HG03095 (cell line): ENCODE data around the gene SLC39A11.
"Not testable (repeated sequence)": the region's sequence is repeated elsewhere in the genome, so short reads cannot be mapped to it uniquely, and the experiment has no call there.

Source experiments
- ATAC-seq: cut with Tn5 transposase; IDR thresholded peaks from one replicate; pipeline ENCODE4 v1.9.1; 2021; ENCODE audit warnings: moderate library complexity; ENCODE audit not compliant: unreplicated experiment

The SLC39A11 gene

GRCh38 chr17:72765368-72766153, 326.9 kb downstream of the SLC39A11 start:
- ATAC-seq = no peak

GRCh38 chr17:72764632-72765041, 327.9 kb downstream of the SLC39A11 start:
- ATAC-seq = no peak

GRCh38 chr17:72763981-72764380, 328.5 kb downstream of the SLC39A11 start:
- no peak for ATAC-seq

- not testable (repeated sequence) for ATAC-seq
Measured at GRCh38 chr17:72761893-72762575, 330.5 kb downstream of the SLC39A11 start.

- no peak for ATAC-seq
Measured at GRCh38 chr17:72761431-72761830, 331.1 kb downstream of the SLC39A11 start.

GRCh38 chr17:72760368-72760767, 332.1 kb downstream of the SLC39A11 start:
- ATAC-seq = no peak

- no peak for ATAC-seq
Measured at GRCh38 chr17:72759301-72759700, 333.2 kb downstream of the SLC39A11 start.

GRCh38 chr17:72756256-72756655, 336.2 kb downstream of the SLC39A11 start:
- ATAC-seq = no peak

GRCh38 chr17:72754513-72754912, 338.0 kb downstream of the SLC39A11 start:
- ATAC-seq = no peak

GRCh38 chr17:72751746-72752145, 340.7 kb downstream of the SLC39A11 start:
- ATAC-seq = no peak

- ATAC-seq = no peak
Measured at GRCh38 chr17:72749119-72749572, 343.3 kb downstream of the SLC39A11 start.

- no peak for ATAC-seq
Measured at GRCh38 chr17:72747501-72747900, 345.0 kb downstream of the SLC39A11 start.

- no peak for ATAC-seq
Measured at GRCh38 chr17:72745241-72745640, 347.2 kb downstream of the SLC39A11 start.

GRCh38 chr17:72743037-72743467, 349.4 kb downstream of the SLC39A11 start:
- ATAC-seq = no peak

- ATAC-seq = no peak
Measured at GRCh38 chr17:72737151-72737690, 355.3 kb downstream of the SLC39A11 start.

- no peak for ATAC-seq
Measured at GRCh38 chr17:72735592-72735991, 356.9 kb downstream of the SLC39A11 start.

GRCh38 chr17:72735048-72735447, 357.4 kb downstream of the SLC39A11 start:
- ATAC-seq = no peak

GRCh38 chr17:72734613-72735012, 357.9 kb downstream of the SLC39A11 start:
- ATAC-seq = no peak

GRCh38 chr17:72733619-72734282, 358.7 kb downstream of the SLC39A11 start:
- ATAC-seq = no peak

- ATAC-seq = no peak
Measured at GRCh38 chr17:72732893-72733618, 359.4 kb downstream of the SLC39A11 start.

- no peak for ATAC-seq
Measured at GRCh38 chr17:72730077-72730476, 362.4 kb downstream of the SLC39A11 start.
